ENCODE results near the gene EXOC4.
"Not testable (repeated sequence)": the region's sequence is repeated elsewhere in the genome, so short reads cannot be mapped to it uniquely, and the experiment has no call there.

The EXOC4 gene

GRCh38 chr7:133252858-133253518 is at the start of gene EXOC4:
TSS of gene EXOC4 (plus strand) at chr7:133253078.
- peak; percentile 98 for DNase-seq

GRCh38 chr7:133203490-133203889 is 49.4 kb upstream of the EXOC4 start:
- no peak for DNase-seq

- no peak for DNase-seq
Observed at GRCh38 chr7:133207687-133208086, 45.2 kb upstream of the EXOC4 start.

- DNase-seq = not testable (repeated sequence)
Observed at GRCh38 chr7:133210817-133211216, 42.1 kb upstream of the EXOC4 start.

- not testable (repeated sequence) for DNase-seq
Observed at GRCh38 chr7:133213772-133214171, 39.1 kb upstream of the EXOC4 start.

GRCh38 chr7:133217773-133218172 is 35.1 kb upstream of the EXOC4 start:
- DNase-seq = no peak

- peak; percentile 22 for DNase-seq
Observed at GRCh38 chr7:133230591-133231194, 22.2 kb upstream of the EXOC4 start.

- DNase-seq = no peak
Observed at GRCh38 chr7:133233142-133233541, 19.7 kb upstream of the EXOC4 start.

GRCh38 chr7:133234961-133235875 is 17.7 kb upstream of the EXOC4 start:
- DNase-seq = peak; percentile 47

GRCh38 chr7:133237545-133237944 is 15.3 kb upstream of the EXOC4 start:
- no peak for DNase-seq

GRCh38 chr7:133240302-133240701 is 12.6 kb upstream of the EXOC4 start:
- DNase-seq = no peak

- no peak for DNase-seq
Observed at GRCh38 chr7:133246558-133246957, 6.3 kb upstream of the EXOC4 start.

- DNase-seq = no peak
Observed at GRCh38 chr7:133248901-133249300, 4.0 kb upstream of the EXOC4 start.

- no peak for DNase-seq
Observed at GRCh38 chr7:133252506-133252857, 396 bp upstream of the EXOC4 start.

GRCh38 chr7:133253519-133253875 is 619 bp downstream of the EXOC4 start:
- no peak for DNase-seq

- no peak for DNase-seq
Observed at GRCh38 chr7:133255486-133255885, 2.6 kb downstream of the EXOC4 start.

- no peak for DNase-seq
Observed at GRCh38 chr7:133258174-133258573, 5.3 kb downstream of the EXOC4 start.

- DNase-seq = no peak
Observed at GRCh38 chr7:133265821-133266220, 12.9 kb downstream of the EXOC4 start.

- no peak for DNase-seq
Observed at GRCh38 chr7:133268355-133268754, 15.5 kb downstream of the EXOC4 start.

GRCh38 chr7:133272336-133272735 is 19.5 kb downstream of the EXOC4 start:
- DNase-seq = no peak

GRCh38 chr7:133273227-133273626 is 20.3 kb downstream of the EXOC4 start:
- DNase-seq = no peak

- DNase-seq = no peak
Observed at GRCh38 chr7:133274265-133274664, 21.4 kb downstream of the EXOC4 start.

- no peak for DNase-seq
Observed at GRCh38 chr7:133275008-133275407, 22.1 kb downstream of the EXOC4 start.
